Sigmoid colon (tissue), 4 donors: ENCODE data around the gene KANK2.

Experiments
- CTCF ChIP-seq, 4 experiments: fragments of 450-650 bp in 3 of 4; fragments of 200-600 bp in 1 of 4; IDR thresholded peaks; one replicate each; pipeline ENCODE4 v1.5.1; 2016 to 2019; ENCODE audit warnings: antibody characterized with exemption in 4 of 4, mild to moderate bottlenecking in 3 of 4, moderate library complexity in 2 of 4
- POLR2A ChIP-seq, 2 donors: fragments of 450-650 bp; IDR thresholded peaks; one replicate each; pipeline ENCODE4 v1.6.1; 2016; ENCODE audit warnings: antibody characterized with exemption in 2 of 2, mild to moderate bottlenecking in 2 of 2, moderate library complexity in 2 of 2
- POLR2AphosphoS5 ChIP-seq, 4 donors: sonication (generic); formaldehyde crosslinking; IDR thresholded peaks; one replicate each; pipeline ENCODE4 v1.6.1; 2017; ENCODE audit warnings: antibody characterized with exemption in 4 of 4

DNA sequence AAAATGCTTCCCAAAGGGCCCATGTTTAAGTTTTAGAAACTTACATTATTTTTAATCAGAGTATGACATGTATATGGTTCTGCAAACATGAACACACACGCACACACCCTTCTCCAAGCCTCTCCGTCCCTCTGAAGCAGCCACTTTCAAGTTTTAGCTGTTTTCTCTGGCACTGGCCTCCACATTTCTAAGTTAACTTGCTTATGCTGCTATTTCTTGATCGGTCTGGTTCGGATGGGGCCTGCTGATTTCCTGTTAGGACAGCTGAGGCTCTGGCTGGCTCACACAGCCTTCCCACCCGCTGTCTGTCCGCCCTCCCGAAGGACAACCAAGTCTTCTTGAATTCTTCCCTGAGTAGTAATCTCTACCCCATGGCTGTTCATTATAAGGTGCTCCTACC lies 46.2 kb downstream of the KANK2 start:
- peak in 1 of 4 donors; percentile 30 for TF ChIP-seq POLR2AphosphoS5 (IDR thresholded peaks at IDR 0.05)
- TF ChIP-seq CTCF (IDR thresholded peaks at IDR 0.05), result no peak
- no peak for TF ChIP-seq POLR2A (IDR thresholded peaks at IDR 0.05)
